ENCODE data around the gene TBXA2R. TPM values are rescaled to one million over a fixed set of nuclear protein-coding genes. Genes with fewer than 3 reads are reported as not detected.
A peak's percentile ranks its signal among the peaks of the same experiment; 100 is the strongest.

TBXA2R gene
- total RNA-seq, 4 donors from 2014 or later, result 0.20 to 4.2 (median 0.90) TPM

- H3K4me3 ChIP-seq (ENCODE audit: low read depth, poor library complexity, severe bottlenecking), result no peak overlapping the region
- TF ChIP-seq POLR2A (IDR thresholded peaks at IDR 0.05), result no peak
- no peak for TF ChIP-seq CTCF (IDR thresholded peaks at IDR 0.05)
- intact Hi-C loops (cut with DNase I; ENCODE audit: low total_unique reads), result loop anchor here (10.0 kb wide), 2 partner anchors 95 to 305 kb away; no protein-coding TSS in a partner anchor
- WGBS, 2 donors, result 71 to 82% methylated on average over 12 to 17 of the region's 17 CpGs
- no peak for DNase-seq (ENCODE audit: low spot score in 2 of 2)
These were observed 12.9 kb upstream of the TBXA2R start for GRCh38 chr19:3619631-3620012.

GRCh38 chr19:3618811-3619630, 12.3 kb upstream of the TBXA2R start:
- TF ChIP-seq POLR2A (IDR thresholded peaks at IDR 0.05) (no peak), CTCF (IDR thresholded peaks at IDR 0.05) (no peak)
- DNase-seq (ENCODE audit: low spot score in 2 of 2), result no peak
- H3K4me3 ChIP-seq (ENCODE audit: low read depth, poor library complexity, severe bottlenecking), result no peak overlapping the region
- 87 to 90% methylated on average over 25 of the region's 31 CpGs for WGBS, 2 donors
- intact Hi-C loops (cut with DNase I; ENCODE audit: low total_unique reads), result loop anchor here (10.0 kb wide), 2 partner anchors 94 to 304 kb away; no protein-coding TSS in a partner anchor

- intact Hi-C loops (cut with DNase I; ENCODE audit: low total_unique reads), result loop anchor here (10.0 kb wide), 2 partner anchors 93 to 303 kb away; no protein-coding TSS in a partner anchor
- TF ChIP-seq CTCF (IDR thresholded peaks at IDR 0.05) (peak in 1 of 3 donors; percentile 84), POLR2A (IDR thresholded peaks at IDR 0.05) (no peak)
- WGBS, 2 donors, result 39 to 63% methylated on average over 15 to 18 of the region's 31 CpGs
- no peak overlapping the region for H3K4me3 ChIP-seq (ENCODE audit: low read depth, poor library complexity, severe bottlenecking)
- no peak for DNase-seq (ENCODE audit: low spot score in 2 of 2)
These were observed 11.6 kb upstream of the TBXA2R start for GRCh38 chr19:3618144-3618810.

GRCh38 chr19:3617463-3617862, 10.8 kb upstream of the TBXA2R start:
- intact Hi-C loops (cut with DNase I; ENCODE audit: low total_unique reads), result loop anchor here (10.0 kb wide), 2 partner anchors 93 to 303 kb away; no protein-coding TSS in a partner anchor
- 63 to 75% methylated on average over 19 of the region's 19 CpGs for WGBS, 2 donors
- DNase-seq (ENCODE audit: low spot score in 2 of 2), result no peak
- TF ChIP-seq POLR2A (IDR thresholded peaks at IDR 0.05) (no peak), CTCF (IDR thresholded peaks at IDR 0.05) (no peak)
- H3K4me3 ChIP-seq (ENCODE audit: low read depth, poor library complexity, severe bottlenecking), result no peak overlapping the region

- 90 to 91% methylated on average over 10 to 23 of the region's 26 CpGs for WGBS, 2 donors
- no peak overlapping the region for H3K4me3 ChIP-seq (ENCODE audit: low read depth, poor library complexity, severe bottlenecking)
- TF ChIP-seq CTCF (IDR thresholded peaks at IDR 0.05) (no peak), POLR2A (IDR thresholded peaks at IDR 0.05) (no peak)
- DNase-seq (ENCODE audit: low spot score in 2 of 2), result no peak
- intact Hi-C loops (cut with DNase I; ENCODE audit: low total_unique reads), result loop anchor here (10.0 kb wide), 2 partner anchors 91 to 301 kb away; no protein-coding TSS in a partner anchor
These were observed 9.0 kb upstream of the TBXA2R start for GRCh38 chr19:3615524-3616135.
